Activated CD8-positive, alpha-beta memory T cell treated with anti-CD3 and anti-CD28 coated beads, Interleukin-2, amount 50 U/mL, for 1 hour (primary cell): ENCODE measurements around the gene UNC5A.

Experiments used
- DNase-seq: peaks from one replicate; pipeline ENCODE4 v3.0.0-alpha.2; 2020; ENCODE audit errors: extremely low read depth

The UNC5A gene

DNA sequence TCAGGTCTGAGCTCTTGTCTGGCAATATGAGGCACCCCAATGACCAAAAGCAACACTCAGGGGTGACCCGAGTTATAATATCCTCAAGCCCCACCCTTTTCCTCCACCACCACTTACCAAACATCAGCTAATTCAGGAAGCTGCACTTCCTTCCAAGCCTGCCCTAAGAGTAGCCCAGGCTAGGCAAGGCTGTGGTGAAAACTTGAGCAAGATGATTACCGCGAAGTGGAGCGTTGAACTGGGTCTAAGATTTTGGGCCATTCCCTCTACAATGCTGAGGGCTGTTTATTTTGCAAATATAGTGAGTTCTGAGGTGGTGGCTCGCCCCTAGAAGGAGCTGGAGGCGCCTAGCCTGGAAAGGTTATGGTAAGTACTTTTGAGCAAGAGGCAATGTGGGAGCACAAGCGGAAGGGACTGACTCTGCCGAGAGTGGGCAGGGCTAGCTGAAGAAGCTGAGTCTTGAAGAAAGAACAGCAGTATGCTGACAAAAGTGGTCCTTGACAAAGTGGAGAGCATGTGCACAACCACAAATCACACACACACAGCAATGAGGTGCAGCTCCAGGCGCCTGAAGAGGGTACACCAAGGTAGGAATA is 89.0 kb downstream of the UNC5A start, which contains the start of gene HK3:
TSS of gene HK3 (minus strand) at position 51 of the 596 bp plus-strand sequence. CDS start 3,187 bp downstream, outside the sequence.
- no peak for DNase-seq

DNA sequence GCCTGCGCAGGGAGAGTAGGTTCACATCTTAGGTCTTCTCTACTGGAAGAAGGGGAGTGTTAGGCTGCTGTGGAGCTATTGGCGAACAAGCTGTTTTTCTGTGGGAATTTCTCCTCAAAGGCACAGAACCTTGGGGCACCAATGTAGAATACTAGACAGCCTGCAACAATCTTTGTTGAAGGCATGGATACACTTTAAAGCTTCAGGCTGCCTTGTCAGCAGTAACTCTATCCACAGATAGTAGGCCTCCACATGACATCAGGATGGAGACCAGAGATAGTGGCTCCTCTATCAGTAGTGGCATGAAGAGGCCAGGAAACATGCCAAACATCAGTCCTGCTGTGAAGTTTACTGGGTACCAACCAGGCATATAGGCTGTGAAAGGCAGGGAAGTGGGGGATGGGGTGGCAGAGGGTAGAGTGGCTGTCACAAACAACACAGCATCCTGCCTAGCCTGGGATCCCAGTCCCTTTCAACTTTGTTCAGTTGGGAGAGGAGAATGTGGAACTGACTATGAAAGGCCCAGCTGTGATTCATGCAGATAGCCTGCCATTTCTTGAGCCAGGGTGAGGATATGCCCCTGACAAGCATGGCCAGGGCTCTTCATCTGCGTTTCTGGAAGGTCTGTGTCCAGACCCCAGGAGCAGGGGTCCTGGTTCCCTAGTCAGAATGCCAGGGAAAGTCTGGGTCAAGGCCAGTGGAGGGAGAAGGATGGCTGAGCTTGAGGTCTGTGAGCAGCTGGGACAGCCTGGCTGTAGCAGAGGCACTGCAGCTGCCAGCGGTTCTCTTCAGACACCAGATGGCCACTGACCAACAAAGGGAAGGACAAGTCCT is 89.8 kb downstream of the UNC5A start:
- no peak for DNase-seq

GRCh38 chr5:176900780-176901204 is 90.4 kb downstream of the UNC5A start:
- no peak for DNase-seq

GRCh38 chr5:176901260-176902101 is 91.1 kb downstream of the UNC5A start:
- DNase-seq = no peak

DNA sequence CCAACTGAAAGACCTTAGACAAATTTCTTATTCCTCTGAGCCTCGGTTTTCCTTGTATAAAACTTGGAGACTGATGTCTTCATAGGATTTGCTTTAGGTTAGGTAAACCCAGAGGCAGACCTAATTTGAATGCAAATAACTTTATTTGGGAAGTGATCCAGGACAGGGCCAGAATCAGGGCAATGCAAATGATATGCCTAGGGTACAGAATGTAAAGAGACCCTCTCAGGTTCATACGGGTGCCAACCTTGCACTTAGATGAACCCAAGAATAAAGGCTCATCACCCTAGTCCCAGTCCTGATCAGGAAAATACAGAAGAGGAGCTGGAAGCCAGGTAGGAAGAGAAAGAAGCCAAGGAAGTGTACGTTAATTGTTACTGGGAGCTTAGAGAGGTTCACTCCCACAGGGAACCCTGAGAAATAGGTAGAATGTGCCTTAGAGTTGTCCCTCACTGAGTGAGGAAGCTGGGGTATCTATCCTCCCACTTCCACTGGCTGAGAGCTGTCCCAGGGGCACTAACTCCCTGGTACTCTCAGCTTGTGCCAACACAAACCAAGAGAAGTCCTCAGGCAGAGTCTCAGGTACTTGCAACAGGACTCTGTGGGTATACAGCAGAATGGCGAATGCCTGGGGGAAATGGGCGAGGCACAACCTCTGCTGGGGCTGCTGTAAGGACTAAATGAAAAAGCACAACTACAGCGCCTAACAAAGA is 91.9 kb downstream of the UNC5A start:
- DNase-seq = no peak

DNA sequence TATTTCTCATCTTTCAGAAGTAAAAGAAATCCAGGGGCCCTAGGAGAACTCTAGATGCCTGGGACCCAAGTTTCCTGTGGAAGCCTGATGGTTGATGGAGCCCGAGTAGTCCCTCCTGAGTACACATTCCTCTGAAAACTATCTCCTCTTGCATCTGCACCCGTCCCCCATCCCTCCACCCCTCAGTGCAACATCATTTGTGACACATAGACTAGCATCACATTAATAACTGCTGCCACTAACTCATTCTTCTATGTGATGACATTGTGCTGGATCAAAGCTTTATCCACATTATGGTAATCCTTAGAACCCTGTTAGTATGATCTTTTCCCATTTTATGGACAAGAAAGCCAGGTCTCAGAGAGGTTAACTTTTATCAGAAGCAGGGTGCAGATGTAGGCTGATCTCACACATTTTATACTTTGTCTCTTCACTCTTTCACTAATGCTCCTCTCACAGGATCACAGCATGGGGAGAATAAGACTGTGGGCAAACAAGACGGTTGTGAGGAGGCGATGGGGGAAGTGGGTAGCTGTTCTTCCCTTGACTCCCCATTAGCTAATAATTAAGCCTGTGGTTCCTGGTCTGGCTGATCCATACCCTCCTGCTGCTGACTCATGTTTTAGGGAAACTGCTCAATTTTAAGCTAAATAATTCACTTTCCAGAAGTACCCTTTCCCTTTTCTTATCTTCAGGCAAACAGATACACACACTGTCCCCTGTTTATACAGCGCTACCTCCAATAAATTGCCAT is 92.7 kb downstream of the UNC5A start:
- DNase-seq = no peak

DNA sequence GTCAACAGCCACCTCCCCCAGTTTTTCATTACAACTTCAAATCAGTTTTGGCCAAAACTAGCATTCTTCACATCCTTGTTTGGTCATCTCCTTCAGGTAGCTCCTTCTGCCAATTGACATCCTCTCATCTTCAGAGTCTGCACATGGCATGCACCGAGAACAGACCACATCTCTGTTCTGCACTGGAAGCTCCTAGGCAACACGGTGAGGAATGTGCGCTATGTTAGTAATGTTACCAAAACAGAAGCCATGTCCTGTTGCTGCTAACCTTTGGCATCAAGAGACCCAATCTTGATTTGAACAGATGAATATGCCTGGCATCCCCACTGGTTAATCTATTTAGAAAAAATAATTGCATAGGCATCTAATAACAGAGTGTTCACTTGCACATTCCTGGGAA is 93.9 kb downstream of the UNC5A start:
- DNase-seq = no peak

GRCh38 chr5:176906126-176906525 is 95.8 kb downstream of the UNC5A start:
- DNase-seq = no peak

GRCh38 chr5:176906796-176907195 is 96.4 kb downstream of the UNC5A start:
- DNase-seq = no peak

GRCh38 chr5:176908675-176909368 is 98.5 kb downstream of the UNC5A start:
- DNase-seq = no peak

- DNase-seq = no peak
Measured at GRCh38 chr5:176912115-176912514, 101.8 kb downstream of the UNC5A start.

- no peak for DNase-seq
Measured at GRCh38 chr5:176915906-176916305, 105.5 kb downstream of the UNC5A start.

- no peak for DNase-seq
Measured at GRCh38 chr5:176916337-176916736, 106.0 kb downstream of the UNC5A start.

DNA sequence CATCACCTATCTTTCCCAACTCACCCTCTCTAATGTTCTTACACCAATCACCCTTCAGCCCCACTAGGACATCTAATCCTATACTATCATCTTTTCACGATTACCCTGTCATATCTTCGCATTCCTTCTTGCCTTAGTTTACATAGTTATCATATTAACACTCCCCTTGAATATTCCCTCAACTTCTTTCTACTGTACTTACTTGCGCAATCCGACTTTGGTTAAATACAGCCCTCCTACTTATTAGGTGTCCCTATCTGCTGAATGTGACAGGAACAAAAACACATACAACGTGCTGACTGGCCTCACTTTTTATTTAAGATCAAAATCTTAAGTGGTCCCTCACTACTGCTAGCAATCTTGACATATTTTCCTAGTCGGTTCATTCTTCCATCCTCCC is 108.3 kb downstream of the UNC5A start:
- DNase-seq = no peak

- DNase-seq = no peak
Measured at GRCh38 chr5:176921714-176922113, 111.4 kb downstream of the UNC5A start.

DNA sequence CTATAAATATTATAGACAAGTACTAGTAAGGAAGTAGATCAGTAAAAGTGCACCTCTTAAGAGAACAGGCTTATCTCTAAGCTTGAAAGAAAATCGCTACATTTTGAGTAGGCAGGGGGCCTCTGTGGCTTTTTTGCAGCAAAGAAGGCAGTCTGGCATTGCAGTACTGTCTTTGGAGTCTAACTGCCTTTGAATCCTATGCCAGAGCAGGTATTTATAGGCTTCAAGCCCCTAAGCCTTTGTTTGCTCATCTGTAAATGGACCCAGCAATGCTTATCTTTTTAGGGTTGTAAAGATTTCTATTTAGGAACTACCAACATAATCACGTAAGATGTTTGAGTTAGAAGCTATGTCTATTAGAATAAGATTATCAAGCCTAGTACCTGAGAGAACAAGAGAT is 112.5 kb downstream of the UNC5A start:
- no peak for DNase-seq

- no peak for DNase-seq
Measured at GRCh38 chr5:176927562-176927961, 117.2 kb downstream of the UNC5A start.

DNA sequence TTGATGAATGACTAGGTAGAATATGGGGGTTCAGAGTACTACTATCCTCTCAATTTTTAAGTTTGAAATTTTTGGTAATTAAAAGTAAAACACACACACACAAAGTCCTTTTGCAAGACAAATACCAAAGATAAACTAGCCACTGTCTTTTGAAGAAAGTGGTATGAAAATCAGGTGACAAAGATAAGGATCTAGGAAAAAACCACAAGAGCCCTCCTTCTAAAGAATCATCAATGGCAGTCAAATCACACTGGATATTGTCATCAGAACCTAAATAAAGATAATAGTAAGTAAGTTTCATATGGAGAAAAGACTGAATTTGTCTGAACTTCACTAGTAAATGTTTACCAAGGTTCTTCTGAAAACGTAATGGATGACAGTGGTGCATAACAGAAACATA is 119.3 kb downstream of the UNC5A start:
- DNase-seq = no peak
